Astrocyte (in vitro differentiated cells and primary cell): ENCODE results near the gene MPZL1. TPM values are rescaled to one million over a fixed set of nuclear protein-coding genes. Genes with fewer than 3 reads are reported as not detected.

ENCODE experiments used
- DNase-seq: peaks from one replicate; pipeline ENCODE4 v3.0.0-alpha.2; 2010; ENCODE audit warnings: low read depth
- FAIRE-seq: peaks from 2 replicates; lab custom pipeline; 2011; peaks lifted over from hg19 to GRCh38; lab: Jason Lieb, UNC
- H2AFZ ChIP-seq: 2 replicates; pipeline ENCODE4 v1.6.0; 2012; ENCODE audit warnings: low read depth, low read length, inconsistent platforms
- H3K27ac ChIP-seq: 2 replicates; pipeline ENCODE4 v1.5.1; 2011; ENCODE audit warnings: low read depth, low read length, inconsistent platforms
- H3K27me3 ChIP-seq: 2 replicates; pipeline ENCODE4 v1.6.0; 2011; ENCODE audit warnings: low read length, inconsistent platforms; ENCODE audit not compliant: insufficient read depth
- H3K36me3 ChIP-seq: 2 replicates; pipeline ENCODE4 v1.5.1; 2011; ENCODE audit warnings: low read length, inconsistent platforms; ENCODE audit not compliant: insufficient read depth
- H3K4me1 ChIP-seq: 2 replicates; pipeline ENCODE4 v1.5.1; 2011; ENCODE audit warnings: low read length, inconsistent platforms; ENCODE audit not compliant: insufficient read depth
- H3K4me2 ChIP-seq: 2 replicates; pipeline ENCODE4 v1.6.0; 2012; ENCODE audit warnings: low read length, inconsistent platforms
- H3K4me3 ChIP-seq: 2 replicates; pipeline ENCODE4 v1.5.1; 2011; ENCODE audit warnings: low read depth, mild to moderate bottlenecking, low read length, inconsistent platforms; ENCODE audit not compliant: insufficient read depth
- H3K79me2 ChIP-seq: 2 replicates; pipeline ENCODE4 v1.6.0; 2012; ENCODE audit warnings: mild to moderate bottlenecking, low read length, inconsistent platforms; ENCODE audit not compliant: insufficient read depth
- H3K9ac ChIP-seq: 2 replicates; pipeline ENCODE4 v1.6.0; 2012; ENCODE audit warnings: mild to moderate bottlenecking, low read length, inconsistent platforms
- H3K9me3 ChIP-seq: 2 replicates; pipeline ENCODE4 v1.5.1; 2012; ENCODE audit warnings: low read depth, mild to moderate bottlenecking, low read length, inconsistent platforms; ENCODE audit not compliant: insufficient read depth
- H4K20me1 ChIP-seq: 2 replicates; pipeline ENCODE4 v1.6.0; 2012; ENCODE audit warnings: low read length, inconsistent platforms; ENCODE audit not compliant: insufficient read depth
- H3K27ac Mint-ChIP-seq: one replicate; pipeline ENCODE4 v1.8.0; 2021; ENCODE audit warnings: mild to moderate bottlenecking, mixed read lengths; ENCODE audit not compliant: unreplicated experiment
- H3K27me3 Mint-ChIP-seq: one replicate; pipeline ENCODE4 v1.8.0; 2021; ENCODE audit warnings: low read depth, mixed read lengths; ENCODE audit not compliant: unreplicated experiment
- H3K36me3 Mint-ChIP-seq: one replicate; pipeline ENCODE4 v1.8.0; 2021; ENCODE audit warnings: low read depth, mixed read lengths; ENCODE audit not compliant: unreplicated experiment
- H3K4me1 Mint-ChIP-seq: one replicate; pipeline ENCODE4 v1.8.0; 2021; ENCODE audit warnings: low read depth, mixed read lengths; ENCODE audit not compliant: unreplicated experiment
- H3K4me3 Mint-ChIP-seq: one replicate; pipeline ENCODE4 v1.8.0; 2021; ENCODE audit warnings: mild to moderate bottlenecking, moderate library complexity, mixed read lengths; ENCODE audit not compliant: unreplicated experiment
- H3K9me3 Mint-ChIP-seq: one replicate; pipeline ENCODE4 v1.8.0; 2021; ENCODE audit warnings: mild to moderate bottlenecking, mixed read lengths; ENCODE audit not compliant: unreplicated experiment
- CTCF ChIP-seq: IDR thresholded peaks from 2 replicates; pipeline ENCODE4 v1.5.1; 2011; ENCODE audit warnings: low read depth, mild to moderate bottlenecking, inconsistent platforms, low read length, moderate library complexity; ENCODE audit not compliant: insufficient read depth
- EZH2 ChIP-seq: IDR thresholded peaks from 2 replicates; pipeline ENCODE4 v1.6.1; 2012; ENCODE audit warnings: mild to moderate bottlenecking, low read length, inconsistent platforms; ENCODE audit not compliant: insufficient read depth
- total RNA-seq: library from RNA; stranded (reverse); gene quantifications from 2 replicates; pipeline ENCODE4 v1.2.1, GENCODE V29; 2021

The MPZL1 gene
- total RNA-seq, 1 donor from 2014 or later: 240 TPM

DNA sequence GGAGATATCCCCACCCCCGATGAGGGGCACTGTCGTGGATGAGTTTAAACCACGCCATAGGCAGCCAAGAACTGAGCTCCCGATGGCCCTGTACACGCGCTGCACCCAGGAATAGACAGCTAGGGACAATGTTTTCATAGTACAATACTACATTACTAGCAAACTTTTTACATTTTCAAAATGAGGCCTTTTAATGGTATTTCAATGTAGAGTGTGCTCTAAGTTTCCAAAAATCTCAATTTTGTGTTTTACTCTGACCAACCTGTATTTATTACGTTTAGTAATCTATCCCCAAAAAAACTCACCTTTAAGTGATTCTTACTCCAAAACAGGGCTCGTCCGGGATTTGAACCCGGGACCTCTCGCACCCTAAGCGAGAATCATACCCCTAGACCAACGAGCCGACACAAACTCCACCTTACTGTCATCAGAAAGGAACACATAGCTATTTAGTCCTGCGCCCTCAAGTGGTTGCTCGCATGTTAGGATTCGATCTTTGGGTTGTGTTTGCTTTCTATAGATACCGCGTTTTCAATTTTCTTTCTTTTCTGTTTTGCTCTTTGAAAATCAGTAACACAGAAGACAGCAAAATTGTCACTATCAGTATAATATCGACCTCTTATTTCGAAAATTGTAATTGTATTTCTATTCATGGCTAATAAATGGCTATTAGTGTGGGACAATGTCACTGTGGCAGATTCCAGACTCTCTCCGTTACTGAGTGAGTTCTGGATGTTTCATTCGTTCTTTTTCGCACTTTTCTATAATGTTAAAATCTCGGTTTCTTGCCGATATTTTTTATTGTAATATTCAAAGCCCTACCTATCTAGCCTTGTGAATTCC lies 6.4 kb upstream of the MPZL1 start:
- peaks cover 7% of the 10 kb centered on the region for H3K4me1 Mint-ChIP-seq
- H3K27me3 ChIP-seq: peaks cover 3% of the 10 kb centered on the region
- H3K4me3 Mint-ChIP-seq: peak overlapping the region; percentile 94
- FAIRE-seq (no peak), DNase-seq (peak; percentile 69)
- H3K4me2 ChIP-seq: peak overlapping the region; percentile 97
- H3K27me3 Mint-ChIP-seq: peaks cover 14% of the 10 kb centered on the region
- no peaks in the 10 kb centered on the region for H3K4me1 ChIP-seq
- no peaks in the 10 kb centered on the region for H3K79me2 ChIP-seq
- no peaks in the 10 kb centered on the region for H3K36me3 ChIP-seq
- peak overlapping the region; percentile 67 for H2AFZ ChIP-seq
- peak overlapping the region; percentile 45 for H3K27ac ChIP-seq
- H3K4me3 ChIP-seq: peak overlapping the region; percentile 90
- no peaks in the 10 kb centered on the region for H4K20me1 ChIP-seq
- H3K27ac Mint-ChIP-seq: peak overlapping the region; percentile 91
- no peaks in the 10 kb centered on the region for H3K9me3 Mint-ChIP-seq
- no peaks in the 10 kb centered on the region for H3K36me3 Mint-ChIP-seq
- H3K9ac ChIP-seq: peak overlapping the region; percentile 88
- no peaks in the 10 kb centered on the region for H3K9me3 ChIP-seq
- TF ChIP-seq EZH2: no peak
- peak; percentile 99 for TF ChIP-seq CTCF

- Histone ChIP-seq H3K4me3 (peak overlapping the region; percentile 82), H3K79me2 (no peaks in the 10 kb centered on the region), H2AFZ (peak overlapping the region; percentile 62), H3K4me1 (peaks cover 2% of the 10 kb centered on the region), H3K9ac (peak overlapping the region; percentile 79), H4K20me1 (no peaks in the 10 kb centered on the region), H3K9me3 (no peaks in the 10 kb centered on the region), H3K27ac (peak overlapping the region; percentile 14), H3K27me3 (peaks cover 3% of the 10 kb centered on the region), H3K4me2 (peak overlapping the region; percentile 97), H3K36me3 (no peaks in the 10 kb centered on the region)
- peaks cover 11% of the 10 kb centered on the region for H3K4me1 Mint-ChIP-seq
- DNase-seq: no peak
- H3K27ac Mint-ChIP-seq: no peak overlapping the region
- H3K36me3 Mint-ChIP-seq: no peaks in the 10 kb centered on the region
- TF ChIP-seq EZH2 (no peak), CTCF (no peak)
- FAIRE-seq: no peak
- no peaks in the 10 kb centered on the region for H3K9me3 Mint-ChIP-seq
- H3K27me3 Mint-ChIP-seq: peaks cover 14% of the 10 kb centered on the region
- H3K4me3 Mint-ChIP-seq: peak overlapping the region; percentile 94
These were observed 5.8 kb upstream of the MPZL1 start for GRCh38 chr1:167716000-167716271.

GRCh38 chr1:167717351-167717750 lies 4.4 kb upstream of the MPZL1 start:
- Mint-ChIP-seq H3K27me3 (peaks cover 9% of the 10 kb centered on the region), H3K36me3 (no peaks in the 10 kb centered on the region), H3K27ac (no peak overlapping the region), H3K4me3 (no peak overlapping the region), H3K9me3 (no peaks in the 10 kb centered on the region), H3K4me1 (peaks cover 13% of the 10 kb centered on the region)
- no peak for FAIRE-seq
- Histone ChIP-seq H3K4me3 (no peak overlapping the region), H3K4me2 (no peak overlapping the region), H3K9ac (no peak overlapping the region), H3K36me3 (no peaks in the 10 kb centered on the region), H2AFZ (no peak overlapping the region), H3K9me3 (no peaks in the 10 kb centered on the region), H3K27ac (no peak overlapping the region), H3K4me1 (peaks cover 9% of the 10 kb centered on the region), H4K20me1 (no peaks in the 10 kb centered on the region), H3K79me2 (peaks cover 3% of the 10 kb centered on the region), H3K27me3 (peaks cover 3% of the 10 kb centered on the region)
- no peak for DNase-seq
- no peak for TF ChIP-seq EZH2
- TF ChIP-seq CTCF: no peak
